ENCODE results near the gene NIN. TPM values are rescaled to one million over a fixed set of nuclear protein-coding genes. Genes with fewer than 3 reads are reported as not detected.

NIN gene
- polyA plus RNA-seq, 4 donors = 1.9 to 4.7 (median 3.8) TPM

- 86 to 96% (median 94%) methylated on average over 1 of the region's 1 CpG for WGBS, 3 donors
Measured at GRCh38 chr14:50750323-50750722, 80.6 kb downstream of the NIN start.

GRCh38 chr14:50745401-50746058 lies 85.4 kb downstream of the NIN start:
- Histone ChIP-seq H3K36me3 (ENCODE audit: control insufficient read depth in 3 of 3, insufficient read depth in 2 of 3, low read depth in 1 of 3, low read length in 3 of 3) (peaks cover 2 to 8% (median 7%) of the 10 kb centered on the region in 3 donors), H3K4me3 (ENCODE audit: low read depth in 1 of 3, low read length in 3 of 3) (no peak overlapping the region), H3K4me1 (ENCODE audit: control insufficient read depth in 3 of 3, insufficient read depth in 2 of 3, low read depth in 1 of 3, low read length in 2 of 3) (no peaks in the 10 kb centered on the region), H3K27ac (ENCODE audit: low read depth in 1 of 3, low read length in 2 of 3) (no peak overlapping the region), H3K27me3 (ENCODE audit: control insufficient read depth in 3 of 3, insufficient read depth in 3 of 3, low read length in 3 of 3) (no peaks in the 10 kb centered on the region), H3K9me3 (ENCODE audit: control insufficient read depth in 2 of 2, insufficient read depth in 1 of 2, low read depth in 1 of 2, low read length in 1 of 2) (no peaks in the 10 kb centered on the region)
- WGBS, 3 donors = 94 to 96% (median 95%) methylated on average over 5 of the region's 5 CpGs
- DNase-seq = no peak
- FAIRE-seq = no peak

More at GRCh38 chr14:50750323-50750722, 80.6 kb downstream of the NIN start:
- Histone ChIP-seq H3K27ac (ENCODE audit: low read depth in 1 of 3, low read length in 2 of 3) (no peak overlapping the region), H3K36me3 (ENCODE audit: control insufficient read depth in 3 of 3, insufficient read depth in 2 of 3, low read depth in 1 of 3, low read length in 3 of 3) (peaks cover 0 to 8% (median 2%) of the 10 kb centered on the region in 3 donors), H3K4me3 (ENCODE audit: low read depth in 1 of 3, low read length in 3 of 3) (no peak overlapping the region), H3K27me3 (ENCODE audit: control insufficient read depth in 3 of 3, insufficient read depth in 3 of 3, low read length in 3 of 3) (no peaks in the 10 kb centered on the region), H3K9me3 (ENCODE audit: control insufficient read depth in 2 of 2, insufficient read depth in 1 of 2, low read depth in 1 of 2, low read length in 1 of 2) (no peaks in the 10 kb centered on the region), H3K4me1 (ENCODE audit: control insufficient read depth in 3 of 3, insufficient read depth in 2 of 3, low read depth in 1 of 3, low read length in 2 of 3) (no peaks in the 10 kb centered on the region)
- DNase-seq (no peak), FAIRE-seq (no peak)

GRCh38 chr14:50744231-50744630 lies 86.7 kb downstream of the NIN start:
- DNase-seq = no peak
- FAIRE-seq = no peak

GRCh38 chr14:50741567-50741966 lies 89.4 kb downstream of the NIN start:
- no peaks in the 10 kb centered on the region for H3K27me3 ChIP-seq (ENCODE audit: control insufficient read depth in 3 of 3, insufficient read depth in 3 of 3, low read length in 3 of 3)
- peaks cover 0 to 9% (median 7%) of the 10 kb centered on the region in 3 donors for H3K36me3 ChIP-seq (ENCODE audit: control insufficient read depth in 3 of 3, insufficient read depth in 2 of 3, low read depth in 1 of 3, low read length in 3 of 3)

More at GRCh38 chr14:50744231-50744630, 86.7 kb downstream of the NIN start:
- no peaks in the 10 kb centered on the region for H3K4me1 ChIP-seq (ENCODE audit: control insufficient read depth in 3 of 3, insufficient read depth in 2 of 3, low read depth in 1 of 3, low read length in 2 of 3)
- H3K9me3 ChIP-seq (ENCODE audit: control insufficient read depth in 2 of 2, insufficient read depth in 1 of 2, low read depth in 1 of 2, low read length in 1 of 2) = no peaks in the 10 kb centered on the region
- WGBS, 3 donors = 67 to 86% (median 75%) methylated on average over 3 of the region's 3 CpGs
- H3K27me3 ChIP-seq (ENCODE audit: control insufficient read depth in 3 of 3, insufficient read depth in 3 of 3, low read length in 3 of 3) = no peaks in the 10 kb centered on the region
- H3K27ac ChIP-seq (ENCODE audit: low read depth in 1 of 3, low read length in 2 of 3) = no peak overlapping the region
- H3K4me3 ChIP-seq (ENCODE audit: low read depth in 1 of 3, low read length in 3 of 3) = no peak overlapping the region
- H3K36me3 ChIP-seq (ENCODE audit: control insufficient read depth in 3 of 3, insufficient read depth in 2 of 3, low read depth in 1 of 3, low read length in 3 of 3) = peaks cover 3 to 8% (median 7%) of the 10 kb centered on the region in 3 donors

GRCh38 chr14:50740856-50741255 lies 90.1 kb downstream of the NIN start:
- no peak for FAIRE-seq
- H3K36me3 ChIP-seq (ENCODE audit: control insufficient read depth in 3 of 3, insufficient read depth in 2 of 3, low read depth in 1 of 3, low read length in 3 of 3) = peaks cover 0 to 9% (median 7%) of the 10 kb centered on the region in 3 donors
- no peak overlapping the region for H3K4me3 ChIP-seq (ENCODE audit: low read depth in 1 of 3, low read length in 3 of 3)

More at GRCh38 chr14:50741567-50741966, 89.4 kb downstream of the NIN start:
- DNase-seq (no peak), FAIRE-seq (no peak)
- no peak overlapping the region for H3K4me3 ChIP-seq (ENCODE audit: low read depth in 1 of 3, low read length in 3 of 3)
- H3K27ac ChIP-seq (ENCODE audit: low read depth in 1 of 3, low read length in 2 of 3) = no peak overlapping the region
- 54 to 77% (median 58%) methylated on average over 3 of the region's 3 CpGs for WGBS, 3 donors
- H3K4me1 ChIP-seq (ENCODE audit: control insufficient read depth in 3 of 3, insufficient read depth in 2 of 3, low read depth in 1 of 3, low read length in 2 of 3) = no peaks in the 10 kb centered on the region
- no peaks in the 10 kb centered on the region for H3K9me3 ChIP-seq (ENCODE audit: control insufficient read depth in 2 of 2, insufficient read depth in 1 of 2, low read depth in 1 of 2, low read length in 1 of 2)

GRCh38 chr14:50739186-50739585 lies 91.8 kb downstream of the NIN start:
- 89 to 91% (median 90%) methylated on average over 4 of the region's 4 CpGs for WGBS, 3 donors
- peaks cover 0 to 7% (median 6%) of the 10 kb centered on the region in 3 donors for H3K36me3 ChIP-seq (ENCODE audit: control insufficient read depth in 3 of 3, insufficient read depth in 2 of 3, low read depth in 1 of 3, low read length in 3 of 3)
- H3K9me3 ChIP-seq (ENCODE audit: control insufficient read depth in 2 of 2, insufficient read depth in 1 of 2, low read depth in 1 of 2, low read length in 1 of 2) = no peaks in the 10 kb centered on the region
- H3K27ac ChIP-seq (ENCODE audit: low read depth in 1 of 3, low read length in 2 of 3) = no peak overlapping the region
- no peaks in the 10 kb centered on the region for H3K4me1 ChIP-seq (ENCODE audit: control insufficient read depth in 3 of 3, insufficient read depth in 2 of 3, low read depth in 1 of 3, low read length in 2 of 3)
- DNase-seq (no peak), FAIRE-seq (no peak)
- H3K4me3 ChIP-seq (ENCODE audit: low read depth in 1 of 3, low read length in 3 of 3) = no peak overlapping the region
- no peaks in the 10 kb centered on the region for H3K27me3 ChIP-seq (ENCODE audit: control insufficient read depth in 3 of 3, insufficient read depth in 3 of 3, low read length in 3 of 3)

More at GRCh38 chr14:50740856-50741255, 90.1 kb downstream of the NIN start:
- H3K4me1 ChIP-seq (ENCODE audit: control insufficient read depth in 3 of 3, insufficient read depth in 2 of 3, low read depth in 1 of 3, low read length in 2 of 3) = no peaks in the 10 kb centered on the region
- no peak for DNase-seq
- H3K27ac ChIP-seq (ENCODE audit: low read depth in 1 of 3, low read length in 2 of 3) = no peak overlapping the region
- H3K9me3 ChIP-seq (ENCODE audit: control insufficient read depth in 2 of 2, insufficient read depth in 1 of 2, low read depth in 1 of 2, low read length in 1 of 2) = no peaks in the 10 kb centered on the region
- no peaks in the 10 kb centered on the region for H3K27me3 ChIP-seq (ENCODE audit: control insufficient read depth in 3 of 3, insufficient read depth in 3 of 3, low read length in 3 of 3)

- FAIRE-seq = no peak
- no peaks in the 10 kb centered on the region for H3K27me3 ChIP-seq (ENCODE audit: control insufficient read depth in 3 of 3, insufficient read depth in 3 of 3, low read length in 3 of 3)
- WGBS, 3 donors = 71 to 84% (median 81%) methylated on average over 6 of the region's 6 CpGs
- no peak overlapping the region for H3K4me3 ChIP-seq (ENCODE audit: low read depth in 1 of 3, low read length in 3 of 3)
- peaks cover 0 to 5% (median 2%) of the 10 kb centered on the region in 3 donors for H3K36me3 ChIP-seq (ENCODE audit: control insufficient read depth in 3 of 3, insufficient read depth in 2 of 3, low read depth in 1 of 3, low read length in 3 of 3)
- H3K9me3 ChIP-seq (ENCODE audit: control insufficient read depth in 2 of 2, insufficient read depth in 1 of 2, low read depth in 1 of 2, low read length in 1 of 2) = no peaks in the 10 kb centered on the region
- no peak overlapping the region for H3K27ac ChIP-seq (ENCODE audit: low read depth in 1 of 3, low read length in 2 of 3)
- no peak for DNase-seq
- no peaks in the 10 kb centered on the region for H3K4me1 ChIP-seq (ENCODE audit: control insufficient read depth in 3 of 3, insufficient read depth in 2 of 3, low read depth in 1 of 3, low read length in 2 of 3)
Measured at GRCh38 chr14:50736932-50737419, 94.0 kb downstream of the NIN start.

GRCh38 chr14:50734950-50735695 lies 95.8 kb downstream of the NIN start:
- Histone ChIP-seq H3K4me1 (ENCODE audit: control insufficient read depth in 3 of 3, insufficient read depth in 2 of 3, low read depth in 1 of 3, low read length in 2 of 3) (no peaks in the 10 kb centered on the region), H3K27me3 (ENCODE audit: control insufficient read depth in 3 of 3, insufficient read depth in 3 of 3, low read length in 3 of 3) (no peaks in the 10 kb centered on the region), H3K27ac (ENCODE audit: low read depth in 1 of 3, low read length in 2 of 3) (no peak overlapping the region), H3K36me3 (ENCODE audit: control insufficient read depth in 3 of 3, insufficient read depth in 2 of 3, low read depth in 1 of 3, low read length in 3 of 3) (peaks cover 0 to 5% (median 4%) of the 10 kb centered on the region in 3 donors), H3K9me3 (ENCODE audit: control insufficient read depth in 2 of 2, insufficient read depth in 1 of 2, low read depth in 1 of 2, low read length in 1 of 2) (no peaks in the 10 kb centered on the region), H3K4me3 (ENCODE audit: low read depth in 1 of 3, low read length in 3 of 3) (no peak overlapping the region)
- WGBS, 3 donors = 76 to 90% (median 81%) methylated on average over 4 of the region's 4 CpGs
- FAIRE-seq (no peak), DNase-seq (no peak)
